ENCODE data around the gene PEX10.

PEX10 gene

GRCh38 chr1:2406451-2407041 lies 5.8 kb downstream of the PEX10 start:
- Histone ChIP-seq H3K9ac (no peak overlapping the region), H3K4me3 (ENCODE audit: low read depth, low read length) (no peak overlapping the region), H3K27ac (no peak overlapping the region), H3K9me3 (ENCODE audit: control insufficient read depth, low read length) (no peaks in the 10 kb centered on the region), H3K36me3 (ENCODE audit: control insufficient read depth, insufficient read depth, low read length) (no peaks in the 10 kb centered on the region), H3K79me2 (no peaks in the 10 kb centered on the region), H3K27me3 (ENCODE audit: control insufficient read depth, insufficient read depth, low read length) (no peaks in the 10 kb centered on the region), H3K4me2 (ENCODE audit: low read length) (no peak overlapping the region), H2AFZ (no peak overlapping the region), H3K4me1 (no peaks in the 10 kb centered on the region)
- TF ChIP-seq, protein P1, sequence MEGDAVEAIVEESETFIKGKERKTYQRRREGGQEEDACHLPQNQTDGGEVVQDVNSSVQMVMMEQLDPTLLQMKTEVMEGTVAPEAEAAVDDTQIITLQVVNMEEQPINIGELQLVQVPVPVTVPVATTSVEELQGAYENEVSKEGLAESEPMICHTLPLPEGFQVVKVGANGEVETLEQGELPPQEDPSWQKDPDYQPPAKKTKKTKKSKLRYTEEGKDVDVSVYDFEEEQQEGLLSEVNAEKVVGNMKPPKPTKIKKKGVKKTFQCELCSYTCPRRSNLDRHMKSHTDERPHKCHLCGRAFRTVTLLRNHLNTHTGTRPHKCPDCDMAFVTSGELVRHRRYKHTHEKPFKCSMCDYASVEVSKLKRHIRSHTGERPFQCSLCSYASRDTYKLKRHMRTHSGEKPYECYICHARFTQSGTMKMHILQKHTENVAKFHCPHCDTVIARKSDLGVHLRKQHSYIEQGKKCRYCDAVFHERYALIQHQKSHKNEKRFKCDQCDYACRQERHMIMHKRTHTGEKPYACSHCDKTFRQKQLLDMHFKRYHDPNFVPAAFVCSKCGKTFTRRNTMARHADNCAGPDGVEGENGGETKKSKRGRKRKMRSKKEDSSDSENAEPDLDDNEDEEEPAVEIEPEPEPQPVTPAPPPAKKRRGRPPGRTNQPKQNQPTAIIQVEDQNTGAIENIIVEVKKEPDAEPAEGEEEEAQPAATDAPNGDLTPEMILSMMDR (IDR thresholded peaks at IDR 0.05) = no peak

GRCh38 chr1:2405588-2406295 lies 6.6 kb downstream of the PEX10 start:
- H3K9me3 ChIP-seq (ENCODE audit: control insufficient read depth, low read length) = no peaks in the 10 kb centered on the region
- H3K4me1 ChIP-seq = no peaks in the 10 kb centered on the region
- H3K36me3 ChIP-seq (ENCODE audit: control insufficient read depth, insufficient read depth, low read length) = no peaks in the 10 kb centered on the region
- TF ChIP-seq, protein P1 (IDR thresholded peaks at IDR 0.05) = no peak
- H3K27me3 ChIP-seq (ENCODE audit: control insufficient read depth, insufficient read depth, low read length) = no peaks in the 10 kb centered on the region
- no peak overlapping the region for H3K9ac ChIP-seq
- H3K27ac ChIP-seq = no peak overlapping the region
- H3K4me2 ChIP-seq (ENCODE audit: low read length) = no peak overlapping the region
- no peak overlapping the region for H3K4me3 ChIP-seq (ENCODE audit: low read depth, low read length)
- H2AFZ ChIP-seq = no peak overlapping the region
- H3K79me2 ChIP-seq = no peaks in the 10 kb centered on the region

DNA sequence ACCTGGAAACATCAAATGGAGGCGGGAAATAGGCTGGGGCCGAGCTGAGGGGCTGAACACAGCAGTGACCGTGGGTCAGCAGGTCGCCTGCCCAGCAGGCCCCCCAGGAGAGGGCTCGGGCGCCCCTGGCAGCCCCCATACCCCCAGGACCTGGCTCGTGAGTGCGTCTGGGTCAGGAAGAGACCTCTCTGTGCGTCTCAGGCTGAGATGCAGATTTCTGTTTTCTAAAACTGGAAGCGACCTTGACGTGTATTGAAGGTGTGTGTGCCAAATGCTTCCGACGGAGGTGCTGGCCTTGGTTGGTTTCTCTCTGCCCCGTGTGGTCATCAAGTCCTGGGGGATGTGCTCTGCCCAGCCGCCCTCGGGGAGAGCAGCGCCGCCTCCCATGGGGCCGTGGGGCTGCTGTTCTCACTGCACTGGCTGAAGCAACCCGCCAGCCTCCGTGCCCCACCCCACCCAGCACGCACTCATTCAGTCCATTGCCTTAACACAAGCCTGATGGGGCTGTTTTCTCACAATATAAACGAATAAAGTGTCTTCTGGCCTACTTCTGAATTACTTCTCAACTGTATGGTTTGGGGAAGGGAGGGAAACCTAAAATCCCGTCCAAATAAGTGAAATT lies 7.4 kb downstream of the PEX10 start:
- Histone ChIP-seq H3K27me3 (ENCODE audit: control insufficient read depth, insufficient read depth, low read length) (no peaks in the 10 kb centered on the region), H3K4me1 (no peaks in the 10 kb centered on the region)
- TF ChIP-seq, protein P1 (IDR thresholded peaks at IDR 0.05) = no peak

GRCh38 chr1:2404142-2404889 lies 8.0 kb downstream of the PEX10 start:
- TF ChIP-seq, protein P1 (IDR thresholded peaks at IDR 0.05) = no peak
- no peaks in the 10 kb centered on the region for H3K36me3 ChIP-seq (ENCODE audit: control insufficient read depth, insufficient read depth, low read length)
- no peaks in the 10 kb centered on the region for H3K79me2 ChIP-seq
- no peak overlapping the region for H2AFZ ChIP-seq
- H3K27me3 ChIP-seq (ENCODE audit: control insufficient read depth, insufficient read depth, low read length) = no peaks in the 10 kb centered on the region
- H3K4me3 ChIP-seq (ENCODE audit: low read depth, low read length) = no peak overlapping the region
- no peaks in the 10 kb centered on the region for H3K9me3 ChIP-seq (ENCODE audit: control insufficient read depth, low read length)
- no peak overlapping the region for H3K27ac ChIP-seq
- H3K4me1 ChIP-seq = no peaks in the 10 kb centered on the region
- no peak overlapping the region for H3K9ac ChIP-seq
- no peak overlapping the region for H3K4me2 ChIP-seq (ENCODE audit: low read length)

More for the DNA sequence above, 7.4 kb downstream of the PEX10 start:
- H3K4me2 ChIP-seq (ENCODE audit: low read length) = no peak overlapping the region
- H3K9me3 ChIP-seq (ENCODE audit: control insufficient read depth, low read length) = no peaks in the 10 kb centered on the region
- H2AFZ ChIP-seq = no peak overlapping the region
- H3K4me3 ChIP-seq (ENCODE audit: low read depth, low read length) = no peak overlapping the region
- no peaks in the 10 kb centered on the region for H3K79me2 ChIP-seq
- H3K9ac ChIP-seq = no peak overlapping the region
- no peak overlapping the region for H3K27ac ChIP-seq
- H3K36me3 ChIP-seq (ENCODE audit: control insufficient read depth, insufficient read depth, low read length) = no peaks in the 10 kb centered on the region
